Large intestine (tissue), 3 donors: Measurements from ENCODE around the gene AGFG1. TPM values are rescaled to one million over a fixed set of nuclear protein-coding genes. Genes with fewer than 3 reads are reported as not detected.
"Not testable (repeated sequence)": the region's sequence is repeated elsewhere in the genome, so short reads cannot be mapped to it uniquely, and the experiment has no call there.

Source experiments
- DNase-seq, 2 donors: peaks; one replicate each; pipeline versions ENCODE4 v3.0.0 to v3.0.0-alpha.2; 2013
- H3K27ac ChIP-seq: one replicate; pipeline ENCODE4 v1.5.1; 2013; ENCODE audit warnings: low read length
- H3K27me3 ChIP-seq: 2 replicates; pipeline ENCODE4 v1.6.1; 2013; ENCODE audit warnings: low read length; ENCODE audit not compliant: control insufficient read depth, insufficient read depth
- H3K36me3 ChIP-seq: 2 replicates; pipeline ENCODE4 v1.6.1; 2013; ENCODE audit warnings: low read length; ENCODE audit not compliant: control insufficient read depth, insufficient read depth
- H3K4me1 ChIP-seq: one replicate; pipeline ENCODE4 v1.6.1; 2013; ENCODE audit warnings: low read length; ENCODE audit not compliant: control insufficient read depth, insufficient read depth
- H3K4me3 ChIP-seq: one replicate; pipeline ENCODE4 v1.5.1; 2013; ENCODE audit warnings: low read length
- H3K9me3 ChIP-seq: one replicate; pipeline ENCODE4 v1.6.1; 2013; ENCODE audit warnings: mild to moderate bottlenecking, low read depth, low read length, moderate library complexity; ENCODE audit not compliant: control insufficient read depth
- WGBS: methylation state at CpG from one replicate; pipeline ENCODE4 v1.1.5; 2013; ENCODE audit warnings: low lambda C conversion rate; ENCODE audit not compliant: insufficient coverage; 5-methylcytosine and 5-hydroxymethylcytosine counted together
- polyA plus RNA-seq: library from polyadenylated mRNA; unstranded; fragments of 120-200 nt; gene quantifications from one replicate; pipeline ENCODE4 v1.2.1, GENCODE V29; 2013

The AGFG1 gene
- polyA plus RNA-seq, 1 donor = 113 TPM

DNA sequence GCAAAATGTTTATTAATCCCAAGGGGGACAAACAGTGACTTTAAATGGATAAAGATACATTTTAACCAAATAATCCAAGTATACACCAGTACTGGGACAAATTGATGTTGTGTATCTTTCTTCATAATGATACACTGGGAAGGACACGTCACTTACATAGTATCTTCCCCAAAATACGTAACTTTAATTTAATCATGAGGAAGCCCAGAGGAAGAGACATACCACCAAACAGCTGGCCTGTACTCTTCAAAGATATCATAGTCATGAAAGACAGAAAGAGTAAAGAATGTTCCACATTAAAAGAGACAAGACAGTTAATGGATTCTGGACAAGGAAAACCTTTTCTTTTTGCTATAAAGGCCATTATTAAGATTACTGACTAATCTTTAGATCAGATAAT, 37.1 kb downstream of the AGFG1 start:
- Histone ChIP-seq H3K36me3 (no peaks in the 10 kb centered on the region), H3K4me1 (peaks cover 15% of the 10 kb centered on the region), H3K9me3 (no peaks in the 10 kb centered on the region), H3K4me3 (no peak overlapping the region), H3K27ac (no peak overlapping the region), H3K27me3 (no peaks in the 10 kb centered on the region)
- DNase-seq = no peak
- no CpG with 5 or more reads among the region's 2 CpGs for WGBS

DNA sequence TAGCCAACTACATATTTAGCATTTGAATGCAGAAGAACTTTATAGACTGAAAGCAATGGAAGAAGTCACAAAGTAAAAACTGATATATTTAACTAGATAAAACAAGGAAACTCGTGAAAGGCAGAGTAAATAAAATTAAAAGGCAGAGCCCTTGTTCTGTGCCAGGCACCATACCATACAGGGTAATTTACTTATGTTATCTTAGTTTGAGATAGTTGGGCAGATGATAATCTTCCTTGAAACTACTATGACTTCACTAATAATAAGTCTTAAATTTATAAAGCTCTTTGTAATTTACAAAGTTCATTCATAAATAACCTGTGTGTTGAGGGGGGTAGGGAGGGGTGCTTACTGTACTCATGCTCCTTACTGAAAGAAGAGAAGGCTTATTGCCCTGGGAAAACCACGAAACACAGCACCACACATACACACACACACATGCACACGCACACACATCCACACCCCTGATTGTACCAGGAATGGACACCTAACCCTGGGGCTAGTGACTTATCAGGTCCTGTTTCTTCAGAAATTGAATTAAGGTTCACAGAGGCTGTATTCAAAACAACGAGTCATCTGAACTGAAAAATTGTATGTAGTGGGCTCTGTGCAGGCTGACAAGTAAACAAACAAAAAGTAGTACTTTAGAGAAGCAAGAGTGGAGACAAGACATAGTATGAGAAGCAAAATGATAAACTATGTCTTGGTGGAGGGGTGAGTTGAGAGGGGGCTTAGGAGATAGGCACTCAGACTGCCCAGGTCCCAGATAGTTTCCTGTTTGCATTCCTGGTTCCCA, 38.1 kb downstream of the AGFG1 start:
- Histone ChIP-seq H3K4me3 (no peak overlapping the region), H3K4me1 (peaks cover 12% of the 10 kb centered on the region), H3K9me3 (no peaks in the 10 kb centered on the region), H3K36me3 (peaks cover 2% of the 10 kb centered on the region), H3K27me3 (no peaks in the 10 kb centered on the region), H3K27ac (no peak overlapping the region)
- WGBS = 42% methylated on average over 2 of the region's 4 CpGs
- DNase-seq = no peak

DNA sequence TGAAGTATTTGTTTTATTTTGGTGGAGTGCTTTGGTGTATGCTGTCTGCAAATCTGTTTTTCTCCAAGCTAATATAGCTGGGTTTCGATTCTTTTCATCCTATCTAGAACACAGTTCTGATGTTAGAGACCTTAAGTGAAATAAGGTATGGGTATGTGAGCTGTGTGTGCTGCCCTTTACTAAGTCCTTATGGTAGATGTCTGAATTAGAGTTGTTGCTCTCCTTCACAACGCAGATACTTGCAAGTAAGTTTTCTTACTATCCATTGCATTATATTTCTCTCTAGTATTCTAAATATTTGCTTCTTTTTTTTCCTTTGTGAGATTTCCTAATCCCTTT, 38.6 kb downstream of the AGFG1 start:
- 83% methylated on average over 1 of the region's 2 CpGs for WGBS
- H3K27ac ChIP-seq = no peak overlapping the region
- no peaks in the 10 kb centered on the region for H3K27me3 ChIP-seq
- peaks cover 12% of the 10 kb centered on the region for H3K4me1 ChIP-seq
- no peaks in the 10 kb centered on the region for H3K9me3 ChIP-seq
- peaks cover 4% of the 10 kb centered on the region for H3K36me3 ChIP-seq
- no peak for DNase-seq
- H3K4me3 ChIP-seq = no peak overlapping the region

DNA sequence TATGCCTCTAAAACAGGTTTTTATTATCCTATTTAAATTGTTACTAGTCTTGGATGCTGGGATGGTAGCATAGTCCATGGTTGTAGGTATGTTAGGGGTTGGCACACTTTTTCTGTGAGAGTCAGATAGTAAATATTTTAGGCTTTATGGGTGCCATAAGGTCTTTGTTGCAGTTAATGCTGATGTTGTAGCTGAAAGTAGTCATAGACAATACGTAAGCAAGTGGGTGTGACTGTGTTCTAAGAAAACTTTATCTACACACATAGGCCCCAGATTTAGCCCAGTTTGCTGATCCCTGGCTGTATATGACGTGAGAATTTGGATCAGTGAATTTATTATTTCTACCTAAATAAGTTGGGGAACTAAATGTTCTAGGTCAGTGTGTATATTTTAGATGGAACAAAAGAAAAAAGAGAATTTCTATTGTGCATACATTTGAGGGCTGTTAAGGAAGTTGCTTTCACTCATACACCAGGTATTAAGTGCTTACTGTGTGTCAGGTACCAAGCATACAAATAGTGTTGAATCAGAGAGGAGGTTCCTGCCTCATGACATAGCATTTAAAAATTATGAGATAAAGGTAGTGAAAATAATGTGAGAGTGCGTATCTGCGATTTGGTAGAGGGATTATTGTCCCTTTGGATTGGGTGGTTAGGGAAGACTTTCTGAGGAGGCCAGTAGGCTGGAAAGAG, 39.4 kb downstream of the AGFG1 start:
- 80% methylated on average over 3 of the region's 4 CpGs for WGBS

DNA sequence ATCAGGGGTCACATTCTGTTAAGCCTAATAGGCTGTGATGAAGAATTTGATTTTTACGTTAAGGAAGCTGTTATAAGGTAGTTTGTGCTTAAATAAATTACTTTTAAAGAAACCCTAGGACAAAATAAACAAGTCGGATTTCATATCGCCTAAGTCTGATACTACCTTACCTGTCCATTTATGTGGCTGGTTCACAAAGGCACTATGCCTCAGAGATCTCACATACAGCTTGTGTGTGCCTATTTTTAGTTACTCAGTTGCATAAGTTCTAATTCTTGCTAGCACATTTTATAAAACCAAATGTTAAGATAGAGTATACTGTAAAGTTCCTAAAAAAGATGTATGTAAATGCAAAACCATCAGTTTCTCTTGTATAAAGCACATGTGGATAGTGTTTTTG, 40.0 kb downstream of the AGFG1 start:
- Histone ChIP-seq H3K4me1 (peaks cover 6% of the 10 kb centered on the region), H3K9me3 (no peaks in the 10 kb centered on the region), H3K27me3 (no peaks in the 10 kb centered on the region), H3K4me3 (no peak overlapping the region), H3K27ac (no peak overlapping the region), H3K36me3 (peaks cover 4% of the 10 kb centered on the region)
- no peak for DNase-seq
- no CpG with 5 or more reads among the region's 3 CpGs for WGBS

More for the DNA sequence above, 39.4 kb downstream of the AGFG1 start:
- Histone ChIP-seq H3K4me3 (no peak overlapping the region), H3K36me3 (peaks cover 4% of the 10 kb centered on the region), H3K4me1 (peaks cover 6% of the 10 kb centered on the region), H3K27ac (no peak overlapping the region), H3K9me3 (no peaks in the 10 kb centered on the region), H3K27me3 (no peaks in the 10 kb centered on the region)
- no peak for DNase-seq

DNA sequence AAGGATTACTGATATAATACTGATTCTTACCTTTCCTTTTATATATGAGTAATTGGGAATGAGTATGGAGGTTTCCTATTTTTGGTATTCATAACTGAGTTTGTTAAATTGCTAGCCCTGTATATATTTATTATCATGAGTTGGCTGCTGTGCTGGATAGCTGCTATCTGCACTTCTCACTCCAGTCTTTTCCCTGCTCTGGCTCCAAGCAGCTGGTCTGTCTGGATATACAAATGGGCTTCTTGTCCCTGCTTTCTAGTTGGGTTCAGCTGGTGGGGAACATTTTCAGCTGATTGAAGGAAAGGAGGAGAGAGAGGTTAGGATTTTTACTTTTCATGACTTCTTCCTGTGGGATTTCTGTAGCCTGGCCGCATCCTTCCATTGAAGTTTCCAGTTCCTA, 41.2 kb downstream of the AGFG1 start:
- no peak overlapping the region for H3K4me3 ChIP-seq
- H3K4me1 ChIP-seq = peaks cover 6% of the 10 kb centered on the region
- no peaks in the 10 kb centered on the region for H3K9me3 ChIP-seq
- peaks cover 4% of the 10 kb centered on the region for H3K36me3 ChIP-seq
- H3K27me3 ChIP-seq = no peaks in the 10 kb centered on the region
- no CpG with 5 or more reads among the region's 1 CpG for WGBS
- H3K27ac ChIP-seq = no peak overlapping the region
- no peak for DNase-seq

DNA sequence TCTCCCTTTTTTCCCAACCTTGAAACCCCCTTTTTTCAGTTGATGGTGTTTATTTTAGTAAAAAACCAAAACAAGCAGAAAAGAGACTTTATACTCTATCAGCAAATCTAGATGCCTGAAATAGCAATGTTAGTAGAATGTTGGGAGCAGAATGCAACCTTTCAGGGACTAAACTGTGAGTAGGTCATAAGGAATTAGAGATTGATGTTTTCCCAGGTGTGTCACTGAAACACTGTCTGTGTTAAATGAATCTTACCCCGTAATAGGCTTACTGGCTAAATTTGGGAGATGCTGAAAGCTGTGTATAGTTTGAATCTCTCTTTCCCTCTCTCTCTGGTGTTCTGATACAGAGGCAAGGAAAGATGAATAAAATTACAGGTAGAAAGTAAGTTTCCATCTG, 43.8 kb downstream of the AGFG1 start:
- 100% methylated on average over 1 of the region's 1 CpG for WGBS
- DNase-seq = no peak
- peaks cover 4% of the 10 kb centered on the region for H3K36me3 ChIP-seq
- no peaks in the 10 kb centered on the region for H3K27me3 ChIP-seq
- H3K4me1 ChIP-seq = no peaks in the 10 kb centered on the region
- H3K27ac ChIP-seq = no peak overlapping the region
- no peaks in the 10 kb centered on the region for H3K9me3 ChIP-seq
- H3K4me3 ChIP-seq = no peak overlapping the region

DNA sequence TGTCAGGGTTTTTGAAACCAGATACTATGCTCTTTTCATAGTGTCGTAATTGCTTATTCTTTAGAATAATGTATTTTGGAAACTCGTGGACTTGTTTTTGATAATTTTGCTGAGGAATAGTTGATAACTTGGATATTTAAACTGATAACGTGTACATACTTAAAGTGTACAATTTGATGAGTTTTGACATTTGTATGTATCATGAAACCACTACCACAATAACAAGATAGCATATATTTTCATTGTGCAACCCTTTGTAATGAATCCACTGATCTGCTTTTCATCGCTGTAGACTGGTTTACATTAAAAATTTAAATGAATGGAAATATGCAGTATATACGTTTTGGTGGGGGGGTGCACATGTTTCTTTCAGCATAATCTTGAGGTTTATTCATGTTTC, 45.8 kb downstream of the AGFG1 start:
- no peaks in the 10 kb centered on the region for H3K9me3 ChIP-seq
- H3K27ac ChIP-seq = no peak overlapping the region
- no peaks in the 10 kb centered on the region for H3K27me3 ChIP-seq
- 100% methylated on average over 1 of the region's 5 CpGs for WGBS
- H3K4me1 ChIP-seq = no peaks in the 10 kb centered on the region
- H3K36me3 ChIP-seq = peaks cover 10% of the 10 kb centered on the region
- no peak for DNase-seq
- no peak overlapping the region for H3K4me3 ChIP-seq

DNA sequence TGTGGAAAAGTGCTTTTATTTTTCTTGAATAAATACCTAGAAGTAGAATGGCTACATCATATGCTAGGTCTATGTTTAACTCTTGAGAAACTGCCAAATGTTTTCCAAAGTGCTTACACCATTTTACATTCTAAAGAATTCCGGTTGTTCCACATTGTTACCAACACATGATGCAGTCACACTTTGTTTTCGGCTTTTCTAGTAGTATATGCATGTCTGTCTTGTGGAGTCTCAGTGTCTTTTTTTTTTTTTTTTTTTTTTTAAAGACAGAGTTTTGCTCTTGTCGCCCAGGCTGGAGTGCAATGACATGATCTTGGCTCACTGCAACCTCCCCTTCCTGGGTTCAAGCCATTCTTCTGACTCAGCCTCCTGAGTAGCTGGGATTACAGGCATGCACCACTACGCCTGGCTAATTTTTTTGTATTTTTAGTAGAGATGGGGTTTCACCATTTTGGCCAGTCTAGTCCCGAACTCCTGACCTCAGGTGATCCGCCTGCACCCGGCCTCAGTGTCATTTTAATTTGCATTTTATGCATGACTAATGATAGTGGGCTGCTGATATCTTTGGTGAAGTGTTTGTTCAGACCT, 46.4 kb downstream of the AGFG1 start:
- not testable (repeated sequence) for H3K27ac ChIP-seq, H3K9me3 ChIP-seq, H3K4me3 ChIP-seq, H3K27me3 ChIP-seq, H3K4me1 ChIP-seq, DNase-seq
- 80% methylated on average over 2 of the region's 7 CpGs for whole genome bisulfite sequencing
- H3K36me3 ChIP-seq = peaks cover 12% of the 10 kb centered on the region

DNA sequence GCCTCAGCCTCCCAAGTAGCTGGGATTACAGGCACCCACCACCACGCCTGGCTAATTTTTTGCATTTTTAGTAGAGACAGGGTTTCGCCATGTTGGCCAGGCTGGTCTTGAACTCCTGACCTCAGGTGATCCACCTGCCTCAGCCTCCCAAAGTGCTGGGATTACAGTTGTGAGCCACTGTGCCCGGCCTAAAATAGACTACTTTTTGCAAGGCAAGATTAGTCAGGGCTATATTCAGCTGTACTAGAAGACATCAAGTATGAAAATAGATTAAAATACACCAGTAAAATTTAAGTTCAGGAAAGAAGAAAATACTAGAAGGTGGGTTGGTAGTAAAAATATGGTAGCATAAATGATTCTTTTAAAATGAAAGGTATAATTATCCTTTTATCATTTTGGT, 49.2 kb downstream of the AGFG1 start:
- not testable (repeated sequence) for H3K4me3 ChIP-seq, H3K4me1 ChIP-seq, H3K9me3 ChIP-seq, H3K27me3 ChIP-seq, H3K27ac ChIP-seq, DNase-seq
- H3K36me3 ChIP-seq = peaks cover 26% of the 10 kb centered on the region
- 86% methylated on average over 1 of the region's 3 CpGs for WGBS
